ENCODE data around the gene PCSK4. TPM values are rescaled to one million over a fixed set of nuclear protein-coding genes. Genes with fewer than 3 reads are reported as not detected.

Gene PCSK4
- total RNA-seq, 2 experiments from 2014 or later = 1.8 to 3.9 TPM

DNA sequence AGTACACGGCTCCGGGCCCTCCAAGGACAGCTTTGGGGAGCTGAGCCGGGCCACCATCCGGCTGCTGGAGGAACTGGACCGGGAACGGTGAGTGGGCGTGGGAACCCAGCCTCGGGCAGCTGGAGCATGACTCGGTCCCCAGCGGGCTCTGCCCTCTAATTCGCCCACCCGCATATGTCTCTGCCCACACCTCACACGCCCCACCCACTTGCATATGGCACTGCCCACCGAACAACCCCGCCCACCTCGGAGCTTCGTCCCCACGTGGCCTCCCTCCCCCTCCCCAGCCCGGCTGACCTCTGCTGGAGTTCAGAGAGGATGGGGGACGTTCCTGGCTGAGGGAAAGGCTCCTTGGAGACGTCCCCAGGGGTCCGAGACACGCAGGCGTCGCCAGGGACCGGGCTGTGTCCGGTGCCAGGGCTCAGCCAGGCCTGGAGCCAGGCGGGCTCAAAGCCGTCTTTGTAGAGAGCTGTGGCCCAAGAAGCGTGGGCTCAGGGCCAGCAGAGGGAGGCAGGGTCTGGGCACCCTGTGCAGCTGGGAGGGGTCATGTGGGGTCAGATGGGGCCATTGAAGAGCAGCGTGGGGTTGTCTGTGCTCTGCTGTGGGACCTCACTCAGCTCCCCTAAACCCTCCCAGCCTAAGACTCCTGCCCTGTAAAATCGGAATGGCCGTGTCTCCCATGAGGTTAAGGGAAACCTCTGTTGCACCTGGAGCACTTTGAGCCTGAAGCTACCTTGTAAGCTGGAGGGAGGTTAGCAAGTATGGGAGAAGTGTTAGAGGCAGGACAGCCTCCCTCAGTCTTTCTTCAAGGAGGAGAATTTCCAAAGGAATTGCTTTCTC is 36.4 kb downstream of the PCSK4 start:
- POLR2A ChIA-PET = interaction anchor here (0.7 kb wide), 1 partner anchor 9 kb away, joined by 4 read pairs; no protein-coding TSS in a partner anchor

DNA sequence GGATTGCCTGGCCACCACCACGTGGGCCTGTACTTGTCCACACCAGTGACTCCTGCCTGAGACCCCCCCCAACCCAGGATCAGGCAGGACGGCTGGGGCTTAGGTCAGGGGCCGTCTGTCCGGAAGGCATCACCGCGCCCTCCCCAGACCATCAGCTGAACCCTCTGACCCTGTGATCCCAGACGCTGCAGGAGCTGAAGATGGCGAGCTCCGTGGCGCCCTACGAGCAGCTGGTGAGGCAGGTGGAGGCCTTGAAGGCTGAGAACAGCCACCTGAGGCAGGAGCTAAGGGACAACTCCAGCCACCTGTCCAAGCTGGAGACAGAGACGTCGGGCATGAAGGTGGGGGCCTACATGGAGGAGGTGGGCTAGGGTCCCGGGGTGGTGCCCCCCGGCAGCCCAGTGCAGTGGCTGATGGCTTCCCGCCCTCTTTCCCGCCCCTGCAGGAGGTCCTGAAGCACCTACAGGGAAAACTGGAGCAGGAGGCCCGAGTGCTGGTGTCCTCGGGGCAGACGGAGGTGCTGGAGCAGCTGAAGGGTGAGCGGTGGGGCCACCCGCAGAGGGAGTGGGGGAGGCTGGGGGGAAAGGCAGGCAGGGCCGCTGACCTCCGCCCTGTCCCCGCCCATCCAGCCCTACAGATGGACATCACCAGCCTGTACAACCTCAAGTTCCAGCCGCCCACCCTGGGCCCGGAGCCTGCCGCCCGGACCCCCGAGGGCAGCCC is 37.2 kb downstream of the PCSK4 start:
- DNase-seq (no peak), ATAC-seq (no peak)
- H3K9me3 Mint-ChIP-seq (ENCODE audit: low read depth) = no peaks in the 10 kb centered on the region
- ChIA-PET POLR2A (interaction anchor here (0.7 kb wide), 2 partner anchors 8 to 294 kb away, joined by 3 to 4 read pairs; no protein-coding TSS in a partner anchor), CTCF (interaction anchor here (1.0 to 1.2 kb wide), 3 partner anchors 8 to 13 kb away, joined by 3 to 7 read pairs (median 3); no protein-coding TSS in a partner anchor)
- intact Hi-C loops (cut with DNase I, micrococcal nuclease) = no loop called here
- peaks cover 51% of the 10 kb centered on the region for H3K27me3 Mint-ChIP-seq
- H3K4me3 Mint-ChIP-seq = no peak overlapping the region
- no peaks in the 10 kb centered on the region for H3K36me3 Mint-ChIP-seq (ENCODE audit: low read depth)
- H3K27ac Mint-ChIP-seq = no peak overlapping the region
- H3K4me1 Mint-ChIP-seq = peaks cover 14% of the 10 kb centered on the region

More for the DNA sequence above, 36.4 kb downstream of the PCSK4 start:
- Mint-ChIP-seq H3K9me3 (ENCODE audit: low read depth) (no peaks in the 10 kb centered on the region), H3K27me3 (peaks cover 50% of the 10 kb centered on the region), H3K4me3 (no peak overlapping the region), H3K4me1 (peaks cover 15% of the 10 kb centered on the region), H3K27ac (no peak overlapping the region), H3K36me3 (ENCODE audit: low read depth) (no peaks in the 10 kb centered on the region)
- DNase-seq (peak; percentile 46), ATAC-seq (no peak)
- CTCF ChIA-PET = interaction anchor here (0.7 to 1.2 kb wide), 2 partner anchors 9 to 319 kb away, joined by 4 to 7 read pairs; no protein-coding TSS in a partner anchor
- intact Hi-C loops (cut with DNase I, micrococcal nuclease) = no loop called here

- DNase-seq (no peak), ATAC-seq (no peak)
- POLR2A ChIA-PET = interaction anchor here (0.7 kb wide), 1 partner anchor 294 kb away, joined by 3 read pairs; no protein-coding TSS in a partner anchor
- Mint-ChIP-seq H3K9me3 (ENCODE audit: low read depth) (no peaks in the 10 kb centered on the region), H3K27ac (no peak overlapping the region), H3K36me3 (ENCODE audit: low read depth) (no peaks in the 10 kb centered on the region), H3K4me3 (no peak overlapping the region), H3K4me1 (peaks cover 16% of the 10 kb centered on the region), H3K27me3 (peaks cover 53% of the 10 kb centered on the region)
- CTCF ChIA-PET = interaction anchor here (1.0 to 1.2 kb wide), 2 partner anchors 10 to 13 kb away, joined by 3 read pairs; no protein-coding TSS in a partner anchor
- intact Hi-C loops (cut with DNase I, micrococcal nuclease) = no loop called here
Measured at GRCh38 chr19:1451916-1452801, 38.0 kb downstream of the PCSK4 start.

- peaks cover 16% of the 10 kb centered on the region for H3K4me1 Mint-ChIP-seq
- POLR2A ChIA-PET = no interaction called here
Measured at GRCh38 chr19:1450735-1451731, 39.1 kb downstream of the PCSK4 start.

GRCh38 chr19:1449467-1450442 is 40.4 kb downstream of the PCSK4 start, which contains the start of gene APC2:
TSS of gene APC2 (plus strand) at chr19:1450121. CDS start at chr19:1453002, 2,881 bp downstream.
- peaks cover 14% of the 10 kb centered on the region for H3K4me1 Mint-ChIP-seq
- POLR2A ChIA-PET = no interaction called here
- H3K27ac Mint-ChIP-seq = no peak within 1 kb of the TSS
- intact Hi-C loops (cut with DNase I, micrococcal nuclease) = no loop called here
- peaks cover 46% of the 10 kb centered on the region for H3K27me3 Mint-ChIP-seq
- DNase-seq = peak; percentile 57
- peak; percentile 15 for ATAC-seq
- no peaks in the 10 kb centered on the region for H3K36me3 Mint-ChIP-seq (ENCODE audit: low read depth)
- H3K4me3 Mint-ChIP-seq = no peak within 1 kb of the TSS
- H3K9me3 Mint-ChIP-seq (ENCODE audit: low read depth) = no peaks in the 10 kb centered on the region
- CTCF ChIA-PET = interaction anchor here (0.5 kb wide), 1 partner anchor 53 kb away, joined by 3 read pairs; no protein-coding TSS in a partner anchor

More at GRCh38 chr19:1450735-1451731, 39.1 kb downstream of the PCSK4 start:
- H3K9me3 Mint-ChIP-seq (ENCODE audit: low read depth) = no peaks in the 10 kb centered on the region
- H3K4me3 Mint-ChIP-seq = no peak overlapping the region
- H3K27ac Mint-ChIP-seq = no peak overlapping the region
- peaks cover 54% of the 10 kb centered on the region for H3K27me3 Mint-ChIP-seq
- ATAC-seq (no peak), DNase-seq (no peak)
- intact Hi-C loops (cut with DNase I, micrococcal nuclease) = no loop called here
- CTCF ChIA-PET = interaction anchor here (0.6 to 1.0 kb wide), 3 partner anchors 13 to 387 kb away, joined by 3 to 4 read pairs (median 3); no protein-coding TSS in a partner anchor
- no peaks in the 10 kb centered on the region for H3K36me3 Mint-ChIP-seq (ENCODE audit: low read depth)

- H3K4me1 Mint-ChIP-seq = peaks cover 16% of the 10 kb centered on the region
- no peaks in the 10 kb centered on the region for H3K36me3 Mint-ChIP-seq (ENCODE audit: low read depth)
- no peak for DNase-seq
- H3K27ac Mint-ChIP-seq = no peak overlapping the region
- intact Hi-C loops (cut with DNase I, micrococcal nuclease) = no loop called here
- H3K9me3 Mint-ChIP-seq (ENCODE audit: low read depth) = no peaks in the 10 kb centered on the region
- H3K4me3 Mint-ChIP-seq = no peak overlapping the region
- ChIA-PET CTCF (no interaction called here), POLR2A (no interaction called here)
- H3K27me3 Mint-ChIP-seq = peaks cover 39% of the 10 kb centered on the region
- no peak for ATAC-seq
Measured at GRCh38 chr19:1447944-1448343, 42.2 kb downstream of the PCSK4 start.

DNA sequence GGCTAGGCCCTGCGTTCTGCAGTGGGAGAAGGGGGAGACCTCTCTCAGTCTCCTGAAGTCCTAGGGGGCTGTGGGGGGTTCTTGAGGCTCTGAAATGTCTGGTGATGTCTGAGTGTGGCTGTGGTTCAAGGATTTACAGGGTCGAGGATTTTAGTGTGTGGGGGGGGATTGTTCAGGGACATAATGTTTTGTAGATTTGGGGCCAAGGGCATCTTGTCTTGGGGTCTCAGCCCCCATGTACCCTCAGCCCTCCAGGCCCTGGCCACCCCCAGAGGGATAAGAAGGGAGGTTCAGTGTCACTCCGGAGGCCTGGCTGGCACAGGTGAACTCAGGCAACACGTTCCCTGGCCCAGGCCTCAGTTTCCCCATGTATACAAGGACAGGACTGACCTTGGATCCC is 42.6 kb downstream of the PCSK4 start:
- peaks cover 16% of the 10 kb centered on the region for H3K4me1 Mint-ChIP-seq
- peaks cover 3% of the 10 kb centered on the region for H3K36me3 Mint-ChIP-seq (ENCODE audit: low read depth)
- no peak for ATAC-seq
- no peak for DNase-seq
- no peak overlapping the region for H3K27ac Mint-ChIP-seq
- CTCF ChIA-PET = no interaction called here
- no peak overlapping the region for H3K4me3 Mint-ChIP-seq
- intact Hi-C loops (cut with DNase I, micrococcal nuclease) = no loop called here
- POLR2A ChIA-PET = no interaction called here
- H3K27me3 Mint-ChIP-seq = peaks cover 37% of the 10 kb centered on the region
- no peaks in the 10 kb centered on the region for H3K9me3 Mint-ChIP-seq (ENCODE audit: low read depth)

DNA sequence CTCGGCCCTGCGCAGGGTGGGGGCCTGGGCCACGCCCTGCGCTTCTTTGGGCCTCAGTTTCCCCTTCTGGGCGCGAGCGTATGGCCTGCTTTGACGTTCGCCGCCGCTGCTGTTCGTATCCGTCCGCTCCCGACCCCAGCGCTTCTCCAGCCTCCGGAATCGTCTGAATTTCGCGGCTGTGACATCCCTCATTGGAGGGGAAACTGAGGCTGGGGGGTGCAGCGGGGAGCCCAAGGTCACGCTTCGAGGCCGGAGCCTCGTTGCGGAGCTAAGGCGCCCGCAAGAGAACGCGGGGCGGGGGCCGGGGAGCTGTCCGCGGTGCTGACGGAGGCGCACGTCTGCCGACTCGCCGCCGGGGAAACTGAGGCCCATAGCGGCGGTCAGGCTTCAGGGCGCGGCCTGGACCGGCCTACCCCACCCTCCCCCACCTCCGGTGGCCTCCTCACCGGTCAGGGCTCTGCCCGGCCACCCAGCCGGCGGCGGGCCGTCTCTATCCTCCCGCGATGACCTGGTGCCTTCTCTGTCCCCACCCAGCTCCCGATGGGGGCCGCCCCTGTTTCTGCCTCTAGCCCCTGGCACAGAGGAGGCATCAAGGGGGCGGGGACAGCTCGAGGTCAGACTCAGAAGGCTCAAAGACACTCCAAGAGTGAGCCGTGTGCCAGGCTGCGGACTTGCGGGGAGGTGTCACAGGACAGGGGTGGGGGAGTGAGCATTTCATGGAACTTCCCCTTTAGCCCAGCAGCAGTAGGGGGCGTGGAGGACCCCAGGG is 43.3 kb downstream of the PCSK4 start:
- ATAC-seq (no peak), DNase-seq (peak; percentile 58)
- Mint-ChIP-seq H3K9me3 (ENCODE audit: low read depth) (no peaks in the 10 kb centered on the region), H3K27ac (no peak overlapping the region), H3K4me1 (peaks cover 21% of the 10 kb centered on the region), H3K4me3 (no peak overlapping the region), H3K36me3 (ENCODE audit: low read depth) (peaks cover 9% of the 10 kb centered on the region), H3K27me3 (peaks cover 35% of the 10 kb centered on the region)
- intact Hi-C loops (cut with DNase I, micrococcal nuclease) = no loop called here
- POLR2A ChIA-PET = no interaction called here
- CTCF ChIA-PET = interaction anchor here (0.5 to 0.7 kb wide), 2 partner anchors 9 to 792 kb away, joined by 3 read pairs; no protein-coding TSS in a partner anchor

Measured in activated CD4-positive, alpha-beta T cell treated with anti-CD3 and anti-CD28 coated beads for 36 hours (primary cell).